Measurements from ENCODE around the gene MYLK4.

DNA sequence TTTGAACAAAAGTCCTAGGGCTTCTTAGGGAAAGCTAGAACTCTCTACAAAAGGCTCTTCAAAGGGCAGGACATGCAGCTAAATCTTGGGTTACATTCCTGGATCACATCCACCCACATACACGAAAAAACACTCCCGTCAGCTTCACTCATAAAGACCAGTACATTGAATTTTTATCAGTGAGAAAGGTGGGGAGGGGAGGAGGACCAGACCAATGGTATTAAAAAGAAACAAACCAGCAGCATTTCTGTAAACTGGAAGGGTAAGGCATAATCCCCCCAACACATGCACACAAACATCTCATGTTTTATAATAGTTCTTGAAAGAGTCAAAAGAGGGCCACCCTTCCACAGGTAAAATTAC, 31.6 kb downstream of the MYLK4 start:
- no peak for TF ChIP-seq EZH2 (IDR thresholded peaks at IDR 0.05; ENCODE audit: borderline replicate concordance, insufficient read depth, low read length, poor library complexity, severe bottlenecking)
- TF ChIP-seq, protein P1, sequence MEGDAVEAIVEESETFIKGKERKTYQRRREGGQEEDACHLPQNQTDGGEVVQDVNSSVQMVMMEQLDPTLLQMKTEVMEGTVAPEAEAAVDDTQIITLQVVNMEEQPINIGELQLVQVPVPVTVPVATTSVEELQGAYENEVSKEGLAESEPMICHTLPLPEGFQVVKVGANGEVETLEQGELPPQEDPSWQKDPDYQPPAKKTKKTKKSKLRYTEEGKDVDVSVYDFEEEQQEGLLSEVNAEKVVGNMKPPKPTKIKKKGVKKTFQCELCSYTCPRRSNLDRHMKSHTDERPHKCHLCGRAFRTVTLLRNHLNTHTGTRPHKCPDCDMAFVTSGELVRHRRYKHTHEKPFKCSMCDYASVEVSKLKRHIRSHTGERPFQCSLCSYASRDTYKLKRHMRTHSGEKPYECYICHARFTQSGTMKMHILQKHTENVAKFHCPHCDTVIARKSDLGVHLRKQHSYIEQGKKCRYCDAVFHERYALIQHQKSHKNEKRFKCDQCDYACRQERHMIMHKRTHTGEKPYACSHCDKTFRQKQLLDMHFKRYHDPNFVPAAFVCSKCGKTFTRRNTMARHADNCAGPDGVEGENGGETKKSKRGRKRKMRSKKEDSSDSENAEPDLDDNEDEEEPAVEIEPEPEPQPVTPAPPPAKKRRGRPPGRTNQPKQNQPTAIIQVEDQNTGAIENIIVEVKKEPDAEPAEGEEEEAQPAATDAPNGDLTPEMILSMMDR (IDR thresholded peaks at IDR 0.05; ENCODE audit: poor library complexity, severe bottlenecking), result no peak
- TF ChIP-seq, protein P2, sequence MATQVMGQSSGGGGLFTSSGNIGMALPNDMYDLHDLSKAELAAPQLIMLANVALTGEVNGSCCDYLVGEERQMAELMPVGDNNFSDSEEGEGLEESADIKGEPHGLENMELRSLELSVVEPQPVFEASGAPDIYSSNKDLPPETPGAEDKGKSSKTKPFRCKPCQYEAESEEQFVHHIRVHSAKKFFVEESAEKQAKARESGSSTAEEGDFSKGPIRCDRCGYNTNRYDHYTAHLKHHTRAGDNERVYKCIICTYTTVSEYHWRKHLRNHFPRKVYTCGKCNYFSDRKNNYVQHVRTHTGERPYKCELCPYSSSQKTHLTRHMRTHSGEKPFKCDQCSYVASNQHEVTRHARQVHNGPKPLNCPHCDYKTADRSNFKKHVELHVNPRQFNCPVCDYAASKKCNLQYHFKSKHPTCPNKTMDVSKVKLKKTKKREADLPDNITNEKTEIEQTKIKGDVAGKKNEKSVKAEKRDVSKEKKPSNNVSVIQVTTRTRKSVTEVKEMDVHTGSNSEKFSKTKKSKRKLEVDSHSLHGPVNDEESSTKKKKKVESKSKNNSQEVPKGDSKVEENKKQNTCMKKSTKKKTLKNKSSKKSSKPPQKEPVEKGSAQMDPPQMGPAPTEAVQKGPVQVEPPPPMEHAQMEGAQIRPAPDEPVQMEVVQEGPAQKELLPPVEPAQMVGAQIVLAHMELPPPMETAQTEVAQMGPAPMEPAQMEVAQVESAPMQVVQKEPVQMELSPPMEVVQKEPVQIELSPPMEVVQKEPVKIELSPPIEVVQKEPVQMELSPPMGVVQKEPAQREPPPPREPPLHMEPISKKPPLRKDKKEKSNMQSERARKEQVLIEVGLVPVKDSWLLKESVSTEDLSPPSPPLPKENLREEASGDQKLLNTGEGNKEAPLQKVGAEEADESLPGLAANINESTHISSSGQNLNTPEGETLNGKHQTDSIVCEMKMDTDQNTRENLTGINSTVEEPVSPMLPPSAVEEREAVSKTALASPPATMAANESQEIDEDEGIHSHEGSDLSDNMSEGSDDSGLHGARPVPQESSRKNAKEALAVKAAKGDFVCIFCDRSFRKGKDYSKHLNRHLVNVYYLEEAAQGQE (IDR thresholded peaks at IDR 0.05; ENCODE audit: borderline replicate concordance), result no peak
- no peak for TF ChIP-seq SMC3 (conservative IDR thresholded peaks at IDR 0.05; ENCODE audit: poor library complexity)
- no peak for TF ChIP-seq MXI1 (conservative IDR thresholded peaks at IDR 0.05; ENCODE audit: poor library complexity, severe bottlenecking)
- no peak for TF ChIP-seq EP300 (conservative IDR thresholded peaks at IDR 0.05; ENCODE audit: poor library complexity, severe bottlenecking)
- TF ChIP-seq POLR2AphosphoS5 (IDR thresholded peaks at IDR 0.05), result no peak
- TF ChIP-seq RAD21 (conservative IDR thresholded peaks at IDR 0.05), result no peak
- TF ChIP-seq TAF1 (IDR thresholded peaks at IDR 0.05; ENCODE audit: low read depth), result no peak
